Naive thymus-derived CD4-positive, alpha-beta T cell (primary cell): ENCODE data around the gene MAP3K7. TPM values are rescaled to one million over a fixed set of nuclear protein-coding genes. Genes with fewer than 3 reads are reported as not detected.

Experiments
- ATAC-seq: fragments of 150-1000 bp; cut with Tn5 transposase; 2 replicates; pipeline ENCODE4 v1.10.0; 2021; ENCODE audit warnings: mild to moderate bottlenecking, moderate library complexity
- CTCF ChIA-PET: fragments of 350-600 bp; sonication (Branson Sonifier 250); formaldehyde crosslinking; loops from one replicate; lab custom pipeline; 2021; ENCODE audit warnings: antibody characterized with exemption; lab: Charles Lee
- POLR2A ChIA-PET: fragments of 350-600 bp; sonication (Branson Sonifier 250); formaldehyde crosslinking; loops from one replicate; lab custom pipeline; 2021; ENCODE audit warnings: antibody characterized with exemption, inconsistent platforms; lab: Charles Lee
- DNase-seq, 9 donors: peaks; one replicate each; pipeline versions ENCODE4 v3.0.0 to v3.0.0-alpha.2; 2020 to 2022; ENCODE audit warnings: mixed read lengths in 1 of 9
- H3K27ac ChIP-seq: one replicate; pipeline ENCODE4 v1.7.0; 2013; ENCODE audit warnings: mild to moderate bottlenecking, low read depth, low read length, moderate library complexity
- H3K27me3 ChIP-seq, 2 donors: one replicate each; pipeline ENCODE4 v1.7.0; 2013; ENCODE audit warnings: low read length in 2 of 2, mild to moderate bottlenecking in 2 of 2, moderate library complexity in 2 of 2; ENCODE audit not compliant: control insufficient read depth in 2 of 2, insufficient read depth in 2 of 2
- H3K36me3 ChIP-seq, 3 experiments: 1 replicate in 2 of 3; 2 replicates in 1 of 3; pipeline ENCODE4 v1.7.0; 2013; ENCODE audit warnings: low read length in 3 of 3, mild to moderate bottlenecking in 3 of 3, moderate library complexity in 1 of 3; ENCODE audit not compliant: insufficient read depth in 3 of 3, control insufficient read depth in 2 of 3
- H3K4me1 ChIP-seq, 2 donors: one replicate each; pipeline ENCODE4 v1.7.0; 2013; ENCODE audit warnings: low read length in 2 of 2, mild to moderate bottlenecking in 2 of 2, moderate library complexity in 1 of 2; ENCODE audit not compliant: control insufficient read depth in 2 of 2, insufficient read depth in 2 of 2
- H3K4me3 ChIP-seq: 2 replicates; pipeline ENCODE4 v1.7.0; 2013; ENCODE audit warnings: mild to moderate bottlenecking, low read length
- H3K9me3 ChIP-seq, 3 experiments: 1 replicate in 2 of 3; 2 replicates in 1 of 3; pipeline ENCODE4 v1.7.0; 2013; ENCODE audit warnings: low read length in 3 of 3; ENCODE audit not compliant: control insufficient read depth in 2 of 3
- H3K27ac Mint-ChIP-seq, 9 donors: one replicate each; pipeline ENCODE4 v1.8.0; 2020 to 2022; ENCODE audit warnings: mixed read lengths in 9 of 9, mild to moderate bottlenecking in 8 of 9, moderate library complexity in 5 of 9, inconsistent platforms in 2 of 9
- H3K27me3 Mint-ChIP-seq, 5 donors: one replicate each; pipeline ENCODE4 v1.8.0; 2021 to 2022; ENCODE audit warnings: mixed read lengths in 5 of 5, mild to moderate bottlenecking in 1 of 5
- H3K36me3 Mint-ChIP-seq, 5 donors: one replicate each; pipeline ENCODE4 v1.8.0; 2020 to 2022; ENCODE audit warnings: mixed read lengths in 5 of 5, mild to moderate bottlenecking in 3 of 5, inconsistent platforms in 1 of 5
- H3K4me1 Mint-ChIP-seq, 7 donors: one replicate each; pipeline ENCODE4 v1.8.0; 2020 to 2022; ENCODE audit warnings: mixed read lengths in 7 of 7, mild to moderate bottlenecking in 3 of 7, inconsistent platforms in 1 of 7
- H3K4me3 Mint-ChIP-seq, 10 donors: one replicate each; pipeline ENCODE4 v1.8.0; 2020 to 2022; ENCODE audit warnings: mild to moderate bottlenecking in 10 of 10, mixed read lengths in 10 of 10, moderate library complexity in 6 of 10, inconsistent platforms in 2 of 10
- H3K9me3 Mint-ChIP-seq, 11 donors: one replicate each; pipeline ENCODE4 v1.8.0; 2020 to 2022; ENCODE audit warnings: mixed read lengths in 11 of 11, mild to moderate bottlenecking in 4 of 11, inconsistent platforms in 1 of 11, moderate library complexity in 1 of 11
- intact Hi-C, 2 donors: fragments of 100-400 bp; cut with micrococcal nuclease; formaldehyde crosslinking; loops; one replicate each; pipeline ENCODE4 v1.15.1; 2023
- polyA plus RNA-seq, 2 donors: library from polyadenylated mRNA; unstranded; fragments of 300-500 nt; fragmentation: Illumina TruSeq; gene quantifications; one replicate each; pipeline ENCODE4 v1.2.3, GENCODE V29; 2021
- total RNA-seq, 6 experiments: library from RNA in 5 of 6; stranded (reverse) in 5 of 6; gene quantifications; 1 replicate in 5 of 6; 2 replicates in 1 of 6; pipeline ENCODE4 v1.2.3 and lab custom pipeline; 2021 to 2026

MAP3K7 gene
- total and polyA plus RNA-seq, 7 experiments from 2014 or later, result 15.8 to 38.5 (median 25.4) TPM

- DNase-seq (no peak), ATAC-seq (no peak)
- Histone ChIP-seq H3K27ac (no peak overlapping the region), H3K4me3 (no peak overlapping the region), H3K4me1 (no peaks in the 10 kb centered on the region), H3K27me3 (no peaks in the 10 kb centered on the region), H3K36me3 (peaks cover 0 to 21% (median 0%) of the 10 kb centered on the region in 3 experiments), H3K9me3 (no peaks in the 10 kb centered on the region)
- Mint-ChIP-seq H3K9me3 (no peaks in the 10 kb centered on the region), H3K36me3 (peaks cover 0 to 27% (median 18%) of the 10 kb centered on the region in 5 donors), H3K27ac (peak overlapping the region in 1 of 9 donors; percentile 51), H3K4me1 (peaks cover 0 to 40% (median 0%) of the 10 kb centered on the region in 7 donors), H3K27me3 (no peaks in the 10 kb centered on the region), H3K4me3 (no peak overlapping the region)
- CTCF ChIA-PET, result interaction anchor here (0.6 kb wide), 1 partner anchor 14 kb away, joined by 3 read pairs; no protein-coding TSS in a partner anchor
- intact Hi-C loops, result no loop called here
- POLR2A ChIA-PET, result no interaction called here
These were observed 56.0 kb downstream of the MAP3K7 start for GRCh38 chr6:90530882-90531281.

DNA sequence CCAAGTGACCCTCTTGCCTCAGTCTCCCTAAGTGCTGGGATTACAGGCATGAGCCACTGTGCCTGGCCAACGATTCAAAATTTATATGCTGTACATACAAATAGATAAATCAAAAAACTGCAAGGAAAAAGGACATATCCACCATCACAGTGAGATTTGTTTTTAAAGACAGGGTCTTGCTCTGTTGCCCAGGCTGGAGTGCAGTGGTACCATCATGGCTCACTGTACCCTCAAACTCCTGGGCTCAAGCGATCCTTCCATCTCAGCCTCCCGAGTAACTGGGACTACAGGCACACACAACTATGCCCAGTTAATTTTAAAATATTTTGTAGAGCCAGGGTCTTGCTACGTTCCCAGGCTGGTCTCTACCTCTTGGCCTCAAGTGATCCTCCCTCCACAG is 61.5 kb downstream of the MAP3K7 start:
- no peak overlapping the region for H3K4me3 Mint-ChIP-seq
- H3K27ac Mint-ChIP-seq, result peak overlapping the region in 1 of 9 donors; percentile 14

DNA sequence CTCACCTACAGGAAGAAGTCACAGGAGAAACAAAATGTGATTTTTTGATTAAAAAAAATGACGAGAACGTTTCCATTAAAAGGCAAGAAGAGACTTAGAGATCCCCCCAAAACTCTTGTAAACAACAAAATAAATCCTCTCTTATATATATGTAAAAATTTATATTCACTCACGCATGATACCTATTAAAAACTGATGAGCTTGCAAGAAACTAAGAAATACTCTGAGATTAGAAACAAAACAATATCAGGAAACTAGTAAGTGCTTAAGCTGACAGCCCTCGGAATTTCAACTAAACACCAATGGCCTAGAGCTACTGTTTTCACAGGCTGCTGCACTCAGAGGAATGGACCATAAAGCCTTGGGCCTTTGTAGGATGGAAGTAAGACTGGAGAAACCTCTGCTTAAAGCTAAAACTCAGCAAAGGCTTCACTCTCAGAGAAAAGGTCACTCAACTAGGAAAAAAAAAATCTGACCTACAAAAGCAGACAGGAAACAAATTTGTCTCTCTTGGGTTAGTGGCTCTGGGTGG is 63.0 kb downstream of the MAP3K7 start:
- Histone ChIP-seq H3K9me3 (no peaks in the 10 kb centered on the region), H3K4me1 (no peaks in the 10 kb centered on the region), H3K27me3 (no peaks in the 10 kb centered on the region), H3K27ac (no peak overlapping the region), H3K36me3 (peaks cover 5 to 12% (median 10%) of the 10 kb centered on the region in 3 experiments), H3K4me3 (no peak overlapping the region)
- intact Hi-C loops, result no loop called here
- Mint-ChIP-seq H3K4me3 (no peak overlapping the region), H3K36me3 (peaks cover 5 to 47% (median 23%) of the 10 kb centered on the region in 5 donors), H3K9me3 (no peaks in the 10 kb centered on the region), H3K4me1 (peaks cover 0 to 8% (median 0%) of the 10 kb centered on the region in 7 donors), H3K27ac (peak overlapping the region in 1 of 9 donors; percentile 25), H3K27me3 (no peaks in the 10 kb centered on the region)
- ChIA-PET POLR2A (interaction anchor here (0.6 kb wide), 1 partner anchor 22 kb away, joined by 3 read pairs; no protein-coding TSS in a partner anchor), CTCF (no interaction called here)
- no peak for ATAC-seq
- no peak for DNase-seq

More for the DNA sequence above, 61.5 kb downstream of the MAP3K7 start:
- CTCF ChIA-PET, result no interaction called here
- ATAC-seq, result no peak
- Histone ChIP-seq H3K4me1 (no peaks in the 10 kb centered on the region), H3K27me3 (no peaks in the 10 kb centered on the region), H3K36me3 (peaks cover 5 to 8% (median 7%) of the 10 kb centered on the region in 3 experiments), H3K4me3 (no peak overlapping the region), H3K9me3 (no peaks in the 10 kb centered on the region), H3K27ac (no peak overlapping the region)
- intact Hi-C loops, result no loop called here
- POLR2A ChIA-PET, result no interaction called here
- H3K36me3 Mint-ChIP-seq, result peaks cover 5 to 50% (median 23%) of the 10 kb centered on the region in 5 donors
- no peak for DNase-seq
- no peaks in the 10 kb centered on the region for H3K27me3 Mint-ChIP-seq
- H3K4me1 Mint-ChIP-seq, result peaks cover 0 to 13% (median 0%) of the 10 kb centered on the region in 7 donors
- H3K9me3 Mint-ChIP-seq, result no peaks in the 10 kb centered on the region

GRCh38 chr6:90521955-90522354 is 64.9 kb downstream of the MAP3K7 start:
- H3K4me1 Mint-ChIP-seq, result peaks cover 0 to 4% (median 0%) of the 10 kb centered on the region in 7 donors
- H3K36me3 ChIP-seq, result peaks cover 10 to 20% (median 15%) of the 10 kb centered on the region in 3 experiments
- ATAC-seq (no peak), DNase-seq (no peak)
- H3K4me3 ChIP-seq, result no peak overlapping the region
- POLR2A ChIA-PET, result no interaction called here
- CTCF ChIA-PET, result no interaction called here
- H3K27ac ChIP-seq, result no peak overlapping the region
- H3K4me3 Mint-ChIP-seq, result no peak overlapping the region
- no peaks in the 10 kb centered on the region for H3K4me1 ChIP-seq
- H3K36me3 Mint-ChIP-seq, result peaks cover 4 to 48% (median 23%) of the 10 kb centered on the region in 5 donors
- no peak overlapping the region for H3K27ac Mint-ChIP-seq
- intact Hi-C loops, result no loop called here
- no peaks in the 10 kb centered on the region for H3K9me3 ChIP-seq
- H3K27me3 ChIP-seq, result no peaks in the 10 kb centered on the region
- no peaks in the 10 kb centered on the region for H3K9me3 Mint-ChIP-seq
- no peaks in the 10 kb centered on the region for H3K27me3 Mint-ChIP-seq

- Mint-ChIP-seq H3K36me3 (peaks cover 4 to 69% (median 50%) of the 10 kb centered on the region in 5 donors), H3K4me3 (no peak overlapping the region), H3K27me3 (no peaks in the 10 kb centered on the region), H3K4me1 (no peaks in the 10 kb centered on the region), H3K27ac (no peak overlapping the region), H3K9me3 (peaks cover 0 to 1% (median 0%) of the 10 kb centered on the region in 11 donors)
- POLR2A ChIA-PET, result no interaction called here
- CTCF ChIA-PET, result interaction anchor here (0.7 kb wide), 1 partner anchor 749 kb away, joined by 3 read pairs; no protein-coding TSS in a partner anchor
- no peaks in the 10 kb centered on the region for H3K9me3 ChIP-seq
- H3K4me1 ChIP-seq, result no peaks in the 10 kb centered on the region
- H3K27ac ChIP-seq, result no peak overlapping the region
- no peaks in the 10 kb centered on the region for H3K27me3 ChIP-seq
- intact Hi-C loops, result no loop called here
- ATAC-seq, result no peak
- DNase-seq, result no peak
- H3K4me3 ChIP-seq, result no peak overlapping the region
- H3K36me3 ChIP-seq, result peaks cover 5 to 41% (median 13%) of the 10 kb centered on the region in 3 experiments
These were observed 70.7 kb downstream of the MAP3K7 start for GRCh38 chr6:90516074-90516660.

- H3K36me3 ChIP-seq, result peaks cover 5 to 41% (median 13%) of the 10 kb centered on the region in 3 experiments
- Mint-ChIP-seq H3K27me3 (no peaks in the 10 kb centered on the region), H3K4me3 (no peak overlapping the region), H3K4me1 (peaks cover 0 to 9% (median 0%) of the 10 kb centered on the region in 7 donors), H3K27ac (peak overlapping the region in 1 of 9 donors; percentile 15), H3K9me3 (peaks cover 0 to 14% (median 0%) of the 10 kb centered on the region in 11 donors), H3K36me3 (peaks cover 4 to 66% (median 51%) of the 10 kb centered on the region in 5 donors)
- DNase-seq (no peak), ATAC-seq (no peak)
- CTCF ChIA-PET, result no interaction called here
- H3K27me3 ChIP-seq, result no peaks in the 10 kb centered on the region
- H3K27ac ChIP-seq, result no peak overlapping the region
- H3K9me3 ChIP-seq, result peaks cover 0 to under 1% (median 0%) of the 10 kb centered on the region in 3 experiments
- POLR2A ChIA-PET, result no interaction called here
- intact Hi-C loops, result no loop called here
- H3K4me3 ChIP-seq, result no peak overlapping the region
- H3K4me1 ChIP-seq, result no peaks in the 10 kb centered on the region
These were observed 72.4 kb downstream of the MAP3K7 start for GRCh38 chr6:90514496-90514895.
